ENCODE measurements around the gene CPSF7.
"Not testable (repeated sequence)": the region's sequence is repeated elsewhere in the genome, so short reads cannot be mapped to it uniquely, and the experiment has no call there.

Gene CPSF7

GRCh38 chr11:61439615-61440014, 9.8 kb upstream of the CPSF7 start:
- no peak for DNase-seq

DNA sequence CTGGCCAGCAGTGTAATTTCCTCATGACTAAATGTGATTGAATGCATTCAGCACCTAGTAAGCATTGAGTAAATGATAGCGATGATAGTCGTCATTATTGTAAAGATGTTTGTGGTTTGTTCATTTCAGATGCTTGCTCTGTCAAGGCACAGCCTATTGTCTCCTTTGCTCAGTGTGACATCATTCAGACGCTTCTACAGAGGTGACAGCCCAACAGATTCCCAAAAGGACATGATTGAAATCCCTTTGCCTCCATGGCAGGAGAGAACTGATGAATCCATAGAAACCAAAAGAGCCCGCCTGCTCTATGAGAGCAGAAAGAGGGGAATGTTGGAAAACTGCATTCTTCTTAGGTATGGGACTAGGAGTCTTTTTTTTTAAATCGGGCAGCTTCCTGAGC, 7.7 kb upstream of the CPSF7 start:
- no peak for DNase-seq

DNA sequence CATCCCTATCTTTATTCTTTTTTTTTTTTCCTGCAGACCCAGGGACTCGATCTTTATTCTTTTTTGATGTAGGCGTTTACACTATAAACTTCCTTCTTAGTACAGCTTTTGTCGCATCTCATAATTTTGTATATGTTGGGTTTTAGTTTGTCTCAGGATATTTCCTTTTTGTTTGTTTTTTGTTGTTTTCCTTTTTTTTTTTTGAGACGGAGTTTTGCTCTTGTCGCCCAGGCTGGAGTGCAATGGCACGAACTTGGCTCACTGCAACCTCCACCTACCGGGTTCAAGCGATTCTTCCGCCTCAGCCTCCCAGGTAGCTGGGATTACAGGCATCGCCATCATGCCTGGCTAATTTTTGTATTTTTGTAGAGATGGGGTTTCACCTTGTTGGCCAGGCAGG, 1.1 kb upstream of the CPSF7 start:
- DNase-seq: not testable (repeated sequence)

DNA sequence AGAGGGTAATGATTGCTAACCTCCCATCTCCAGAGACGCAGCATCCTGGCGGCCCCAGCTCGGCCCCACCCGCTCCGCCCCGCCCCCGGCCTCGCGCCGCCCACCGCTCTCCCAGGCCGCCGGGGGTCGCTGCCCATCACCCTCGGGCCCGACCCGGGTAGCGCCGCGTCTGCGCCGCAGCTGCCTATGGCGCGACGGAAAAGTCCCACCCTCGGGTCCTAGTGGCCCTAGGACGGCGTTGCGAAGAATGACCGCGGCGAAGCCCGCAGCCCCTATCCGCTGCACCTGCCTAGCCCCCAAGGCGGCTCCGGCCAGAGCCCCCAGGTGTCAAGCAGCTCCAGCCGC, 457 bp downstream of the CPSF7 start:
- peak; percentile 61 to 70 for DNase-seq

- DNase-seq: no peak
These were observed 4.2 kb downstream of the CPSF7 start for GRCh38 chr11:61425367-61426131.

DNA sequence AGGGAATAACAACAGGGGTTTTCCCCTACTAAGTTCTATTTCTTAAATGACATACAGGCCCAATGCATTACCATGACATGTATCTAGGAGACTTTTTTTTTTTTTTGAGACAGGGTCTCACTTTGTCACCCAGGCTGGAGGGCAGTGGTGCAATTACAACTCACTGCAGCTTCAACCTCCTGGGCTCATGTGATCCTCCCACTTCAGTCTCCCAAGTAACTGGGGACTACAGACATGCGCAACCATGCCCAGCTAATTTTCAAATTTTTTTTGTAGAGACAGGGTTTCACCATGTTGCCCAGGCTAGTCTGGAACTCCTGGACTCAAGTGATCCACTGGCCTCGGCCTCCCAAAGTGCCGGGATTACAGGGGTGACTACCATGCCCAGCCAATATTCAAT, 7.5 kb downstream of the CPSF7 start:
- DNase-seq: no peak

DNA sequence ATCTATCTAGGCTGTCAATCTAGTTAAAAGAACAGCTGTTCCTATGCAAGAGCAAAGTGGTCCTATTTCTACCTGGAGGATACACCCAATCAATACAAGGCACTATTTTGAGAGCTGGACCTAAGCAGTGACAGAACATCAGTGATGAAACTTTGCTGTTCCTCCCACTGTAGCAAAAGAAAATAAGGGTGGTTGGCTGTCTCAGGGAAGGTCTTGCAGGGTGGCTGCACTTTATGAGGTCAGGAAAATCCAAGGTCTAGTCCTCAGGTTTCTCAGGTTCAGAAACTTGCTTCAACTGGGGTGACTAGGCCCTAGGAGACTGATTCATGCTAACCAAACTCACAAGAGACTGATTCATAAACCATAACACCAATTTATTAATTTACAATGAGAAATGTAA, 11.6 kb downstream of the CPSF7 start:
- DNase-seq: no peak

- DNase-seq: no peak
These were observed 12.1 kb downstream of the CPSF7 start for GRCh38 chr11:61417670-61418069.

DNA sequence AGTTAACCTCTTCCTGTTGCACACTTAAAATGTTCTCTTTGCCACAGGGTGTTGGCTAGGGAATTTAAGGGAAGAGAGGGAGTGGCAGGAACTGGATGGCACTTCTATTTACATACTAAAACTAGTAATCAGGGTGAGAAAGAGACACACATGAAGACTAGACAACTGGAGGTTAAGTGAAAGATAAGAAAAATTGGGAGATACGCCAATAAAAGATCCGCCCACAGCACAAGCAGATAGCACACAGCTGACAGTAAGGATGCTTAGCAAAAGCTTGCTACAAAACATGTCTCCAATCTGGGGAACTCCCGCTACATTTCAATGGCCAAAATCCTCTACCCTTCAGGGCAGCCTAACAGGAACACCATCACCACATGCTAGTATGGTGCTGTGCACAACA, 12.8 kb downstream of the CPSF7 start:
- DNase-seq: no peak

- no peak for DNase-seq
These were observed 14.4 kb downstream of the CPSF7 start for GRCh38 chr11:61415381-61415780.

DNA sequence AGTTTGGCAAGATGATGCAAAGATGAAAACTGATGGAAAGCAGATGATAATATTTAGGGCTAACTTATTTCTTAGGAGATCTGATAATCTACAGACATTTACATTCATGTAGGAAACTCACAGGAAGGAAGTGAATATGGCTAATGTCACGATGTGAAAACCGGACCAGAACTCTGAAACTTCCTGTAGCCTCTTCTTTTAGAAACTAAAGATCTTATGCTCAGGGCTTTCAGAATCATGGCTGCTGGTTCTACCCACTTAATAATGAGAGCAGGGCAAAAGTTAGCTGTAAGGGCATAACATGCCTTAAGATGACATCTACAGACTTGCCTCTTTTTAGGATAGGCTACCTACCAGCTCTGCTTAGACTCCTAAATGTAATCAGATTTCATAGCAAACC, 15.2 kb downstream of the CPSF7 start:
- no peak for DNase-seq

- DNase-seq: no peak
These were observed 16.3 kb downstream of the CPSF7 start for GRCh38 chr11:61413496-61413895.

DNA sequence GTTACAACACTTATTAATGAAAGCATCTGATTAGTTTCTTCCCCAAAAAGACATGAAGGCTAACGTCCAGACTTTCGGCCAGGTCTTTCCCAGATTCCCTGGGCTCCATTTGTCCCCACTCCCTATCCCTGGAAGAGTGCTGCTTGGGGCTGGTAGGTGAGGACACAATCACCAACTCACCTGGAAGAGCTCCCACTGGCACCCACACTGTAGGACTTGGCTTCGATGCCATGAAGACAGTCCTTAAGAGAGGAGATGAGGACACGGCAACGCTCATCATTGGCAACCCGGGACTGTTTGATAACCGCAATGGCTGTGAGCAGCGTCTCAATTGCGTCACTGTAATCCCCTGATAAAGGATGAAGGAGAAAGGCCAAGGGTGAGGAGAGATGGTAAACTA, 18.2 kb downstream of the CPSF7 start:
- DNase-seq: no peak

DNA sequence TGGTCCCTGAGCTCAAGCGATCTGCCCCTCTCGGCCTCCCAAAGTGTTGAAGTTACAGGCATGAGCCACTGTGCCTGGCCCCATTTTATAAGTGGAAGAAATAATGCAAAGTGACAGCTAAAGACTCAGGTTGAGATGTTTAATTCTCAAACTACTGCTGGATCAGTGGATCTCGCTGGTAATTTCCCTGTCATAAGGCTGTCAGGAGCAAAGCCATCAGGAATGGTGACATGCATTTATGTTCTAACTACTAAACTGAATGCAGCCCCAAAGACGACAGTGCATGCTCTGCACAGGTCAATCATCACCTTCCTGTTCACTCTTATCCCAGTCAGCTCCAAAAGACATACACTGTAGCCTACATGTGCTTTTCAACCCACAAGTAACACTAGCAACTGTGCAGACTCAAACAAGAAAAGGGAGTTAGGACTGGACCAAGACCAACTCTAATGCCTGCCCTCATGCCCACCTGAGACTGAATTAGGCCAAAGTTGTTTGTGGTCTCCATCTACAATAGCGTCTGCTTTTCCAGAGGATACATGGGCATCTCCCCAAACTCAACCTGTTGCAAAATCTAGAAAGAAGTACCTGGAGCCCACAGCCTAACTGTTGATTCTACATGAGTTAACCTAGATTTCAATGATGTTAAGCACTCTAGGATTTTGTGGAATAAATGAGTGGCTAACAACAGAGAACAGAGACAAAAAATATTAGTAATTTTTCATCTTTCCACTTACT, 22.6 kb downstream of the CPSF7 start:
- no peak for DNase-seq

- DNase-seq: no peak
These were observed 23.7 kb downstream of the CPSF7 start for GRCh38 chr11:61406067-61406466.

- DNase-seq: no peak
These were observed 25.1 kb downstream of the CPSF7 start for GRCh38 chr11:61404641-61405040.

DNA sequence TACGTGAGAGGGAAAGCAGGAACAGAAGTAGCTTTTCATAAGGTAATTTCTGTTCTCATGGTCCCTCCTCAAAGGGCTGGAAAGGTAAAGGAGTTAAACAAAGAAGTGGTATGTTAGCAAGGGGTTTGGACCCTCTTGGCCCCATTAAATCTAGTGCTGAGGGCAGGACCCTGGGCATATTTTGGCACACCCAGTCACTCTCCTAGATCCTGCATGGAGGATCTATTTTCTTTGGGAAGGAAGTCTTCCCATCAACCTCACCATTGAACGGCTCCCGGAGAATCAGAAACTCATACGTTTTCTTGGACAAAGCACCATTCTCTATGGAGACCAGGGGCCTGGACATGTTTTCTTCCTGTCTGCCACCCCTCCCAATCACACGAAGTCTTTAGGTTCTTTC, 25.7 kb downstream of the CPSF7 start:
- DNase-seq: no peak

DNA sequence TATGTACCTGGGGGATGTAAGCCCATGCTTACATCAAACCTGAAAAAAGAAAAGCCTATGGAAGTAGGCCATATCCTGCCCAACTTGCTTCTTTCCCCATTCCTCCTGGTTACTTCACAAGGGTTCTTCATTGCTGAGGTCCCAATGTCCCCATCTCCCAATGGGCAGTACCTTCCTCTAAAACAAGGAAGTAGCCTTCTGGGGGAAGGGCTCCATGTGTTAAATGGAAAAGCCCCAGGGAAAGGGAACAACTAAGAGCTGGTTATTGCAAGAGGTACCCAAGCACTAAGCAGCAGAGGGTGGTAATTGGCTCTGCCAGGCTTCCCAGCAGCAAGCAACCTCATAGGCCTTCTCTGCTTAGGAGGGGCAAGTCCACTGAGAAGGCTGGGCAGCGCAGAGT, 26.1 kb downstream of the CPSF7 start:
- no peak for DNase-seq

- no peak for DNase-seq
These were observed 28.2 kb downstream of the CPSF7 start for GRCh38 chr11:61401573-61401972.

DNA sequence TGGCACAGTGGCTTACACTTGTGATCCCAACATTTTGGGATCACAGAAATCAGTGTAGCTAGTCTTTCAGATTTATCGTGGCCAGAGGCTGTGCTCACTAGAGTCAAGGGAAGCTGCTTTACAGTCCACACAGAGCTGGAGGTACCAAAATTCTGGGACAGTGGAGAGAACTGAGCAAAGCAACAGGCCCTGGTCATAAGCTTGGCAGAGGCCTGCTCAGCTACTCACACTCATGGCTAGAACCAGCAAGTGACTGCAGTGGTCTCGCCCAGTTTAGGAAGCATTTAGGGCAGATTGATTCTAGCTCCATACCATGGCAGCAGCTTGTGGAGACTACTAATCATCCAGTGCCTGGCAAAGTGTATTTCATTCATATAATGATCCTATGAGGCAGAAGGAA, 28.6 kb downstream of the CPSF7 start:
- no peak for DNase-seq

DNA sequence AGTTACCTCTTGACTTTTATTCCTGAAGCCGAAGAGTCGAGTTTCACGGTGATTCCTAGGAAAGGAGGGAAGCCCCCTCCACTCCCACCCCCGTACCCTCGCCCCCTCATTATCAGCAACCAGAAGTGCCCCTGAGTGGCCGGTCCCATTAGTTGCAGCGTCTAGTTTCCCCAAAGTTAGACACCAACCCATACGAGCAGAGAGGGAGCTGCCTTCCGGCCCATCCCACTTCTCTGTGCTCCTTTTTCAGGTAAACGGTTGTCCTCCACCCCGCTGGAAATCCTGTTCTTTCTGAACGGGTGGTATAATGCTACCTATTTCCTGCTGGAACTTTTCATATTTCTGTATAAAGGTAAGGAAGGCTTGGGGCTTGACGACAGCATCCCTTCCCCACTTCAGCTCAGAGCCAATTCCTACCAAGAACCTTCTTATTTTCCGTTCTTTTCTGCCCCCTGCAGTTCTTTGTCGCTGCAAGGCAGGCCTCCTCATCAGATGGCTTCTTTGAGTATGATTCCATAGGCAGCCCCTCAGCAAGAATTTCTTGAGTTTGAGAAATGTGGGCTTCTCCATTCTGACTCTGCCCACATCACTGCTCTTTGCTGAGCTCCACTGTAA, 36.7 kb downstream of the CPSF7 start:
- DNase-seq: no peak

GRCh38 chr11:61390161-61390560, 39.6 kb downstream of the CPSF7 start:
- DNase-seq: no peak

GRCh38 chr11:61384271-61385242, 45.2 kb downstream of the CPSF7 start:
- DNase-seq: no peak
